MM.1S (cell line): ENCODE data around the gene RNF14.

Source experiments
- CTCF ChIP-seq: fragments of 300-600 bp; sonication (generic); IDR thresholded peaks from 2 replicates; pipeline ENCODE4 v1.5.1; 2016; ENCODE audit warnings: antibody characterized with exemption, low read length, mixed read lengths
- EZH2phosphoT487 ChIP-seq: fragments of 300-600 bp; sonication (generic); IDR thresholded peaks from 2 replicates; pipeline ENCODE4 v1.6.1; 2018; ENCODE audit warnings: antibody characterized with exemption, low read length

GRCh38 chr5:141986072-141986471, 17.2 kb downstream of the RNF14 start:
- TF ChIP-seq CTCF (no peak), EZH2phosphoT487 (no peak)
